Activated CD4-positive, alpha-beta T cell treated with anti-CD3 and anti-CD28 coated beads, Interleukin-2, Interleukin-4, amounts not matched to agents 100 ng/mL and 50 ng/mL, durations not matched to agents 16 hours and 8 hours (primary cell): ENCODE measurements around the gene C1R.

Source experiments
- DNase-seq: peaks from one replicate; pipeline ENCODE4 v3.0.0-alpha.2; 2020; ENCODE audit warnings: low spot score

The C1R gene

DNA sequence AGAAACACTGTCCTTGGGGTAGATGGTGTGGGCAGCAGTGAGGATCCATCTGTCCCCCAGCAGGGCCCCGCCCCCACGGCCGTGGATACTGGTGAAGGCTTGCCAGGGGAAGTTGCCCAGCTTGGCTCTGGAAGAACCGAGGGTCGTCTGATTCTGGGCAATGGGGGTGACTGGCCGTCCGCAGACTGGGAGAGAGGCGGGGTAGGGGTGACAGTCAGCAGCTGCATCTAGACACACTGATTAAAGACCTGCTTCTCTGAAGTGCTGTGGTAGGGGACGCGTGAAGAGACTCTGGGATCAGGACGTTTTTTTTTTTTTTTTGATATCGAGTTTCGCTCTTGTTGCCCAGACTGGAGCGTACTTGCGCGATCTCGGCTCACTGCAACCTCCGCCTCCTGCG is 4.7 kb upstream of the C1R start:
- DNase-seq = no peak

- no peak for DNase-seq
Observed at GRCh38 chr12:7096006-7096932, 4.0 kb upstream of the C1R start.

DNA sequence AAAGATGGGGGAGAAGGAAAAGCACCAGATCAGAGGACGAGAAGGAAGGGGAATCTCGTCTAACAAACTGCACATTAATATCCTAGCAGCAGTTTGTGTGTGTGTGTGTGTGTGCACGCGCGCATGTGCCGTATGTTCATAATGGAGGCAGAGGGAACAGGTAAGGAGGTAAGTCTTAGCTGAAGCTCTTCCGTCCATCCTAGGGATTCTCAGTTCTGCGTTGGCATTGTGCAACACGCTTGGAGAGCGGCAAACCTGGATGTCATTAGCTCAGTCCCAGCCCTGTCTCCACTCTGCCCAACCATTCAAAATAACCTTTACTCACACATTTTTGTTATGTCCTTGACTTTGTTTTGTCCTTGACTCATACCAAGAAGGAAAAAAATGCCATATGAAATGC is 1.6 kb upstream of the C1R start:
- no peak for DNase-seq

- no peak for DNase-seq
Observed at GRCh38 chr12:7093486-7093885, 1.2 kb upstream of the C1R start.

- DNase-seq = no peak
Observed at GRCh38 chr12:7092986-7093460, 778 bp upstream of the C1R start.

- no peak for DNase-seq
Observed at GRCh38 chr12:7091660-7092228, 501 bp downstream of the C1R start.

DNA sequence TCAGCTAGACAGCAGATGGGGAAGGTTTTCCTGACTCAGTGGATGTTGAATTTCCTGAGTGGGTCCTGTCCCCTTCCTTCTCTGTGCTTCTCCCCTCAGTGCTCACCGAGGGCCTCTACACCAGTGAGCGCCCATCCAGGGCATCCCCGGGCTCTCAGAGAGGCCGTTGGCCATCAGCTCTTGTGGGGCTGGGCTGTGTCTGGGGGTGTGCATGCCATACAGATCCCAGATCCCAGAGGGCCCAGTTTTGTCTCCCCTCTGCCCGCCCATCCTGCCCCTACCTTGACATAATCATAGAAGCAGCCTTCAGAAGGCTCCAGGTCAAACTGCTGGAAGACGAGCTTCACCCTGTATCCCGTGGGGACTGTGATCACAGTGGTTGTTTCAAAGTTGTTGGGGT is 1.1 kb downstream of the C1R start:
- DNase-seq = no peak

GRCh38 chr12:7090222-7090998 is 1.8 kb downstream of the C1R start:
- no peak for DNase-seq

DNA sequence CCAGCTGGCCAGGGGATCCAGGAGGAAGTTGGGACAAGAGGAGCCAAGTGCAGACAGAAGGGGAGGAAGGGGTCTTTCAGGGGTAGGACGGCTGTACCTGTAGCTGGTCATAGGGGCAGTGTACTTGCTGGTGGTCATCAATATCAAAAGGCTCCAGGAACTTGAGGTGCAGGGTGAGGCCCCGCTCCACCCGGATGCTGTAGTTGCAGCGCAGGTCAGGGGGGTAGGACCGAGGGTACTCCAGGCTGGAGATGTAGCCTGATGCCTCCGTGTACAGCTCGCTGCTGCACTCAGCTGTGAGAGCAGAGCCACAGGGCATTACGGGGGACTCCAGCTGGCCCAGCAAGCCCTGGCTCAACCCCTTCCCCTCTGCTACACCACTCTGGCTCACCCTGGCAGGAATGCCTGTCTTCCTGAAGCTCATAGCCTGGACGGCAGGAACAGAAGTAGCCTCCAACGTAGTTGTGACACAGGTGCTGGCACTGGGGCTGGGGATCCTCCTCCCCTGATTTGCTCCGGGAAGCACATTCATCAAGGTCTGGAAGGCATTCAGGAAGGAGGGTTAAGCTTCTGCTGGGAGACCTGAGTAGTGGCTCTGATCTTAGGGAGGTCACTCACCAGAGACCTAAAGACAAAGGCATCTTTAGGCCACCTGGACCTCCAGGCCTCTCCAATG is 2.9 kb downstream of the C1R start:
- no peak for DNase-seq

GRCh38 chr12:7083125-7083524 is 9.1 kb downstream of the C1R start:
- no peak for DNase-seq

DNA sequence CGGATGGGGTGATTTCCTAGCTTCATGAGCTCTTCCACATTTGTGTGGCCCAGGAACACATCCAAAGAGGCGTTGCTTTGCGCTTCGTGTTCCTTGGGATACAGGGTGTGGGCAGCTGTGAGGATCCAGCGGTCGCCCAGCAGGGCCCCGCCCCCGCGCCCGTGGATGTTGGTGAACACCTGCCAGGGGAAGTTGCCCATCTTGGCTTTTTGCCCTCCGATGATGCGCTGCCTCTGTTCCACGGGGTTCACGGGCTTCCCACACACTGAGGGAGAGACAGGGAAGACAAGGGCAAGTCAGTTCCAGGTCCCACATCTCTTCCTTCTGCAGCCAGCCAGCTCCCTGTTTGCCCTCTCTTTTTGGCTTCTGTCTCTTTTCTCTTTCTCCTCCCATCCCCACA is 11.2 kb downstream of the C1R start:
- no peak for DNase-seq

- no peak for DNase-seq
Observed at GRCh38 chr12:7079826-7080125, 12.5 kb downstream of the C1R start.

GRCh38 chr12:7078163-7078562 is 14.1 kb downstream of the C1R start:
- no peak for DNase-seq

- DNase-seq = no peak
Observed at GRCh38 chr12:7076493-7076892, 15.8 kb downstream of the C1R start.

DNA sequence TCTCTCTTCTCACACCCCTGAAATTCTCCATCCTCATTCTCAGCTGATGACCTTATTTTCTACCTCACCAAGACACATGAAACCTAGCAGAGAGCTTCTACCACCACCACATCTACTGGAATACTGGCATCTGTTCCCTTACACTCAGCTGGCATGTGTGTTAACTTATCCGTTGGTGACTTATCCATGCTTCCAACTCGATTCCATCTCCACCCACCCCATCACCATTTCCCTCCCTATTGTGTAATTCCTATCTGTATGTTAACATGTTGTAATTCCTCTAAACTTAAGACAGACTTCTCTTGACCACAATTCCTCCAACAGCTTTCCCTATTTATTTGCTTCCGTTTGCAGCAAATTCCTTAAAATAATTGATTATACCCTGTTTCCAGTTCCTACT is 16.3 kb downstream of the C1R start:
- no peak for DNase-seq

GRCh38 chr12:7075518-7075917 is 16.7 kb downstream of the C1R start:
- DNase-seq = no peak

DNA sequence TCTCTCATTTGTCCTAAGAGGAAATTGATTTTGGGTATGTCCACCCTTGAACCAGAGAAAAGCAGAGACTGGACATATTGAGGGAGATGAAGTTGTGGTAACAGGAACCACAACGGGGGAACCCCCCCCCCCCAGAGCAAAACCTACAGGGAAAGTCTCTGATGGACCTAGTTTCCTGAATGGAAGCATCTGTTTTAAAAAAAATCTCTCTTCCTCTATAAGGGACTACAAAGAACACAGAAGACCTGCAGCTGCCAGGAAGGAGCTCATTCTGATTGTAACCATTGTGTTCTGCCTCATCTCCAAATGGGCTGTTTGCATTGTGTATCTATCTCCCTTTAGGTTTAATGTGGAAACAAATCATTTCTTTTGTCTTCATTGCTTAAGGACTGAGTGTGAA is 18.3 kb downstream of the C1R start:
- no peak for DNase-seq

GRCh38 chr12:7072554-7072953 is 19.7 kb downstream of the C1R start:
- DNase-seq = no peak

DNA sequence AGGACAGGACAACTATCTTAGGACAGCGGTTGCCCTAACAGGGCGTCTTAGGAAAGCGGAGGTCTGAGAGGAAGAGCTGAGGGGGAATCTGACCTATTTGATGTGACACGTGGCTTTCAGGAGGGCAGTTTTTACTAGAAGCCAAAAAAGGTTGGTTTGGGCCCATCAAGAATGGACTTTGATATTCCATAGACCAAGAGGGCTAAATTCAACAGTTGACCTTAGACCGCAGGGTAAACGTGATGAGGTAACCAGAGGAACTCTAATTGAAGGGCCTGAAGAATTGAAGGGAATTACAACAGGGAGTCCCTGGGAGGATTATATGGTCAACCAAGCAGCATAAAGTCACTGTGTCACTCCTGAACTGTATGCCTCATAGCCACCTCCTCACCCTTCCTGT is 20.2 kb downstream of the C1R start:
- DNase-seq = no peak

- DNase-seq = no peak
Observed at GRCh38 chr12:7069386-7069785, 22.9 kb downstream of the C1R start.

- no peak for DNase-seq
Observed at GRCh38 chr12:7068994-7069346, 23.3 kb downstream of the C1R start.

DNA sequence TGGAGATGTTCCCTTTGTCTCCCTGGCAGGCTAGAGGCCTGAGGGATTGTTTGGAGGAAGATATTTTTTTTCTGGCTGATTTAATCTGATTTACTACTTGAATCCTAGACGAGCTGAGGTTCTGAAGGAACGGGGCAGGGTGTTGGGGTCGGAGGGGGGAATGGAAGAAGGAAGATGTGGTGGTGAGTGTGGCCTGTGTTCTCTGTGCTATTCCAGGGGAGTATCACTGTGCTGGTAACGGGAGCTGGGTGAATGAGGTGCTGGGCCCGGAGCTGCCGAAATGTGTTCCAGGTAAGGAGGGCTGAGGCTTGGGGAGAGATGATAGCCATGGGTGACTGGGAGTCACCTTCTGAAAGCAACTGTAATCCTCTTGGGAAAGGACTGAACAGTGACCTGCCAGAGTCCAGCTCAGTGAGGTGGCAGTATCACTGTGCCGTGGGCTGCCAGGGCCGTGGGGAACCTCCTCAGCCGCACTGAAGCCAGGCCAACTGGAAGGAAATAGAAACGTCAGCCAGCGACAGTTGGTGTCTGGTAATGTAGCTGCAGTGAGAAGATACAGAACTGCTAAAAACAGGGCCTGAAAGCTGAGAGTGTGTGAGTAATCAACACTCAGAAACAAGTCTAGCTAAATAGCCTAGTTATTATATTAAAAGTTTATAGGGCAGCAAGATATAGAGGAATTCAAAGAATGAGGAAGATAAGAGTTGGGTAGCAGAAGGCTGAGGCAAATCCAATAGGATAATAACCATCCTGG is 23.8 kb downstream of the C1R start:
- no peak for DNase-seq
